ENCODE results near the gene CLDN18.

The CLDN18 gene

GRCh38 chr3:137988152-137988551, 21.8 kb upstream of the CLDN18 start:
- Histone ChIP-seq H3K36me3 (ENCODE audit: insufficient read depth, insufficient read length, low read length) (no peaks in the 10 kb centered on the region), H3K9me3 (ENCODE audit: insufficient read depth, low read length) (no peaks in the 10 kb centered on the region), H3K27me3 (ENCODE audit: insufficient read depth, insufficient read length) (no peaks in the 10 kb centered on the region), H3K9ac (ENCODE audit: insufficient read length, low read depth) (no peak overlapping the region), H3K4me3 (ENCODE audit: insufficient read length, low read depth) (no peak overlapping the region), H3K4me1 (ENCODE audit: insufficient read depth, insufficient read length) (no peaks in the 10 kb centered on the region)
- TF ChIP-seq ZNF274 (IDR thresholded peaks at IDR 0.05; ENCODE audit: low read depth, low read length) (no peak), SUZ12 (IDR thresholded peaks at IDR 0.05; ENCODE audit: extremely low read depth, insufficient read depth, insufficient read length) (no peak), YY1 (IDR thresholded peaks at IDR 0.05; ENCODE audit: insufficient read depth, insufficient read length) (no peak)
- DNase-seq (ENCODE audit: low read depth, low spot score) = no peak

DNA sequence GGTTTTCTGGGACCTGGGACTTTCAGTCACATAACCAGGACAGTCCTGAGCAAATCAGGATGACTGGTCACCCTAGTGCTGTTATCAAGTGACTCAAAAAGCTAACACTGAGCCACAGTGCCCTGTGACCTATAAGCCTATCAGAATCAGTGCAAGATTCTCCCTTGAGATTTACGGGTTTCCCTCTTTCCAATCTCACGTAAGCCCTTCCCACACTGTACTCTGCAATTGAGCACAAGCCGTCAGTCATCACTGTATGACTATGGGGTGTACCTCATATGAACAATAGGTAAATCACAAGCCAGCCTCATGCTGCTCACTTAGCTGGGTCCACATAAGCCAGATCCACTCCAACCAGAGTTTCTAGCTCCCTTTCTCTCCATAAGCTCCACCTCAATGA, 21.0 kb upstream of the CLDN18 start:
- no peak for TF ChIP-seq SUZ12 (IDR thresholded peaks at IDR 0.05; ENCODE audit: extremely low read depth, insufficient read depth, insufficient read length)
- TF ChIP-seq ZNF274 (IDR thresholded peaks at IDR 0.05; ENCODE audit: low read depth, low read length) = no peak
- no peak for TF ChIP-seq YY1 (IDR thresholded peaks at IDR 0.05; ENCODE audit: insufficient read depth, insufficient read length)
- Histone ChIP-seq H3K9ac (ENCODE audit: insufficient read length, low read depth) (no peak overlapping the region), H3K27me3 (ENCODE audit: insufficient read depth, insufficient read length) (no peaks in the 10 kb centered on the region), H3K4me3 (ENCODE audit: insufficient read length, low read depth) (no peak overlapping the region), H3K9me3 (ENCODE audit: insufficient read depth, low read length) (no peaks in the 10 kb centered on the region), H3K36me3 (ENCODE audit: insufficient read depth, insufficient read length, low read length) (no peaks in the 10 kb centered on the region), H3K4me1 (ENCODE audit: insufficient read depth, insufficient read length) (no peaks in the 10 kb centered on the region)
- DNase-seq (ENCODE audit: low read depth, low spot score) = no peak

- TF ChIP-seq YY1 (IDR thresholded peaks at IDR 0.05; ENCODE audit: insufficient read depth, insufficient read length) = no peak
- no peak for TF ChIP-seq ZNF274 (IDR thresholded peaks at IDR 0.05; ENCODE audit: low read depth, low read length)
- no peaks in the 10 kb centered on the region for H3K27me3 ChIP-seq (ENCODE audit: insufficient read depth, insufficient read length)
- DNase-seq (ENCODE audit: low read depth, low spot score) = no peak
- no peaks in the 10 kb centered on the region for H3K9me3 ChIP-seq (ENCODE audit: insufficient read depth, low read length)
- no peaks in the 10 kb centered on the region for H3K36me3 ChIP-seq (ENCODE audit: insufficient read depth, insufficient read length, low read length)
- H3K4me1 ChIP-seq (ENCODE audit: insufficient read depth, insufficient read length) = no peaks in the 10 kb centered on the region
- no peak overlapping the region for H3K4me3 ChIP-seq (ENCODE audit: insufficient read length, low read depth)
- no peak overlapping the region for H3K9ac ChIP-seq (ENCODE audit: insufficient read length, low read depth)
Measured at GRCh38 chr3:137990427-137990826, 19.5 kb upstream of the CLDN18 start.

- H3K9ac ChIP-seq (ENCODE audit: insufficient read length, low read depth) = no peak overlapping the region
- no peak for TF ChIP-seq YY1 (IDR thresholded peaks at IDR 0.05; ENCODE audit: insufficient read depth, insufficient read length)
- H3K4me1 ChIP-seq (ENCODE audit: insufficient read depth, insufficient read length) = no peaks in the 10 kb centered on the region
- DNase-seq (ENCODE audit: low read depth, low spot score) = no peak
- no peak overlapping the region for H3K4me3 ChIP-seq (ENCODE audit: insufficient read length, low read depth)
- no peaks in the 10 kb centered on the region for H3K27me3 ChIP-seq (ENCODE audit: insufficient read depth, insufficient read length)
- H3K36me3 ChIP-seq (ENCODE audit: insufficient read depth, insufficient read length, low read length) = no peaks in the 10 kb centered on the region
- no peaks in the 10 kb centered on the region for H3K9me3 ChIP-seq (ENCODE audit: insufficient read depth, low read length)
Measured at GRCh38 chr3:137992592-137992991, 17.4 kb upstream of the CLDN18 start.

DNA sequence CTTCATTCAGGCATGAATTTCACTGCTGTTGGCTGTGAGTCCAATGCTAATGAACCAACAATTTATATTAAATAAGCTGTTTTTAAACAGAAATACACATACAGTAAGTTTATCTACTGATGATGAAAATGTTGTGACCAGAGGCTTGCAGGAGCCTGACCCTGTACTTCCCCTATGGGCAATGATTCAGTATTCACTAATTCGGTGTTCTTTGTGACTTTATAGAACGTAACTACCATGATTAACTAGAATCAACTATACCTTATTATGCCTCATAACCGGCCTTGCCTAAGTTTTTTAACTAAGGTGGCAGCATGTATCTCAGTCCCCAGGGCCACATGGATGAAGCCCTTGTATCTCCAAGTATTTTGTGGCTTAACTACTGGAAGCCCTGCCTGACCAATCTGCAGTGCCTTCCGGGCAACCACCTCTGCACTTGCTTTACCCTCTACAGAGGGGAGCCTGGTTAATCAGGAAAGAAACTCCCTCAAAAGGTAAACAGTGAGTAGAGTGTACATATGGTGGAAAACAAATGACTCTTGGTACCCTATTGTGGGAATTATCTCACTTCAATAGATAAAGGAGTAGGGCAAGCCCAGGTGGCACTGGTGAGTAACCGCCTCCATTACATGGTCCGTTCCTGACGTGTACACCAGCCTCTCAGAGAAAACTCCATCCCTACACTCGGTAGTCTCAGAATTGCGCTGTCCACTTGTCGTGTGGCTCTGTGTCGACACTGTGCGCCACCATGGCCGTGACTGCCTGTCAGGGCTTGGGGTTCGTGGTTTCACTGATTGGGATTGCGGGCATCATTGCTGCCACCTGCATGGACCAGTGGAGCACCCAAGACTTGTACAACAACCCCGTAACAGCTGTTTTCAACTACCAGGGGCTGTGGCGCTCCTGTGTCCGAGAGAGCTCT, 11.6 kb upstream of the CLDN18 start:
- Histone ChIP-seq H3K36me3 (ENCODE audit: insufficient read depth, insufficient read length, low read length) (no peaks in the 10 kb centered on the region), H3K9me3 (ENCODE audit: insufficient read depth, low read length) (no peaks in the 10 kb centered on the region), H3K4me1 (ENCODE audit: insufficient read depth, insufficient read length) (no peaks in the 10 kb centered on the region), H3K27me3 (ENCODE audit: insufficient read depth, insufficient read length) (no peaks in the 10 kb centered on the region), H3K9ac (ENCODE audit: insufficient read length, low read depth) (no peak overlapping the region), H3K4me3 (ENCODE audit: insufficient read length, low read depth) (no peak overlapping the region)
- TF ChIP-seq SUZ12 (IDR thresholded peaks at IDR 0.05; ENCODE audit: extremely low read depth, insufficient read depth, insufficient read length) (no peak), ZNF274 (IDR thresholded peaks at IDR 0.05; ENCODE audit: low read depth, low read length) (no peak), YY1 (IDR thresholded peaks at IDR 0.05; ENCODE audit: insufficient read depth, insufficient read length) (no peak)
- no peak for DNase-seq (ENCODE audit: low read depth, low spot score)

GRCh38 chr3:138003069-138003468, 6.9 kb upstream of the CLDN18 start:
- no peak for DNase-seq (ENCODE audit: low read depth, low spot score)
- Histone ChIP-seq H3K4me3 (ENCODE audit: insufficient read length, low read depth) (no peak overlapping the region), H3K4me1 (ENCODE audit: insufficient read depth, insufficient read length) (no peaks in the 10 kb centered on the region), H3K27me3 (ENCODE audit: insufficient read depth, insufficient read length) (no peaks in the 10 kb centered on the region), H3K9ac (ENCODE audit: insufficient read length, low read depth) (no peak overlapping the region), H3K9me3 (ENCODE audit: insufficient read depth, low read length) (no peaks in the 10 kb centered on the region), H3K36me3 (ENCODE audit: insufficient read depth, insufficient read length, low read length) (no peaks in the 10 kb centered on the region)
- TF ChIP-seq ZNF274 (IDR thresholded peaks at IDR 0.05; ENCODE audit: low read depth, low read length) = no peak
- no peak for TF ChIP-seq YY1 (IDR thresholded peaks at IDR 0.05; ENCODE audit: insufficient read depth, insufficient read length)
- no peak for TF ChIP-seq SUZ12 (IDR thresholded peaks at IDR 0.05; ENCODE audit: extremely low read depth, insufficient read depth, insufficient read length)

DNA sequence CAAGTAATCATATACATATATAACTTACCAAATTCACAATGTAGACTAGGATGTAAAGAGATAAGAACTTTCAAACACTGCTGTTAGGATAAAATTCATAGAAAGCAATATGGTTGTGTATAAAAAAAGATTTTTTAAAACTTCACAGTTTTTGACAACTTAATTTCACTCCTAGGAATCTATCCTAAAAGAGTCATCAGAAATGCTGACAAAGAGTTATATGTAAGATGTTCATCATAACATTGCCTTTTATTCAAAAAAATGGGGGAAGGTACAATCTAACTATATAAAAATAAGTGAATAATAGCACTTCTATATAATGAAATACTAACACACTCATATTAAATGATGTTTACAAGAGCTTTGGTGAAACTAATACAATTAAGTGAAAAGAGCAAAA, 4.3 kb upstream of the CLDN18 start:
- TF ChIP-seq YY1 (IDR thresholded peaks at IDR 0.05; ENCODE audit: insufficient read depth, insufficient read length) = no peak
- no peak for TF ChIP-seq ZNF274 (IDR thresholded peaks at IDR 0.05; ENCODE audit: low read depth, low read length)
- TF ChIP-seq SUZ12 (IDR thresholded peaks at IDR 0.05; ENCODE audit: extremely low read depth, insufficient read depth, insufficient read length) = no peak
- H3K4me1 ChIP-seq (ENCODE audit: insufficient read depth, insufficient read length) = no peaks in the 10 kb centered on the region

More for the DNA sequence above, 4.3 kb upstream of the CLDN18 start:
- DNase-seq (ENCODE audit: low read depth, low spot score) = no peak
- no peak overlapping the region for H3K4me3 ChIP-seq (ENCODE audit: insufficient read length, low read depth)
- no peaks in the 10 kb centered on the region for H3K27me3 ChIP-seq (ENCODE audit: insufficient read depth, insufficient read length)
- H3K9me3 ChIP-seq (ENCODE audit: insufficient read depth, low read length) = no peaks in the 10 kb centered on the region
- H3K36me3 ChIP-seq (ENCODE audit: insufficient read depth, insufficient read length, low read length) = no peaks in the 10 kb centered on the region
- no peak overlapping the region for H3K9ac ChIP-seq (ENCODE audit: insufficient read length, low read depth)

Measured in NT2/D1 (cell line).